SK-N-SH treated with all-trans-retinoic acid at 6 μM for 48 hours (cell line): ENCODE data around the gene APOLD1.
"Not testable (repeated sequence)": the region's sequence is repeated elsewhere in the genome, so short reads cannot be mapped to it uniquely, and the experiment has no call there.

Experiments used
- ATAC-seq: fragments of 200-7000 bp; cut with Tn5 transposase; 3 replicates; pipeline ENCODE4 v1.9.1; 2020; ENCODE audit warnings: mild to moderate bottlenecking, moderate library complexity
- BACH2 ChIP-seq: fragments of 250-450 bp; sonication (Bioruptor Pico); IDR thresholded peaks from 2 replicates; pipeline ENCODE4 v1.9.0; 2021; ENCODE audit warnings: mild to moderate bottlenecking, borderline replicate concordance
- CREB5 ChIP-seq: fragments of 250-450 bp; sonication (Bioruptor Pico); IDR thresholded peaks from 2 replicates; pipeline ENCODE4 v1.5.1; 2020; ENCODE audit warnings: low read depth, mild to moderate bottlenecking, moderate library complexity
- CSDC2 ChIP-seq: fragments of 250-450 bp; sonication (Bioruptor Pico); IDR thresholded peaks from 2 replicates; pipeline ENCODE4 v1.5.0; 2020; ENCODE audit warnings: mild to moderate bottlenecking, moderate library complexity
- ESRRG ChIP-seq: fragments of 250-450 bp; sonication (Bioruptor Pico); IDR thresholded peaks from 2 replicates; pipeline ENCODE4 v1.6.1; 2021; ENCODE audit warnings: mild to moderate bottlenecking
- GLIS3 ChIP-seq: fragments of 250-450 bp; sonication (Bioruptor Pico); IDR thresholded peaks from 2 replicates; pipeline ENCODE4 v1.5.0; 2020; ENCODE audit warnings: mild to moderate bottlenecking, moderate library complexity
- ISL1 ChIP-seq: fragments of 250-450 bp; sonication (Bioruptor Pico); IDR thresholded peaks from 2 replicates; pipeline ENCODE4 v2.1.2; 2022; ENCODE audit warnings: mild to moderate bottlenecking, moderate library complexity
- OSR1 ChIP-seq: fragments of 250-450 bp; sonication (Bioruptor Pico); IDR thresholded peaks from 2 replicates; pipeline ENCODE4 v1.8.0; 2022; ENCODE audit warnings: moderate library complexity, mild to moderate bottlenecking, inconsistent platforms
- PPARA ChIP-seq: fragments of 250-450 bp; sonication (Bioruptor Pico); IDR thresholded peaks from 2 replicates; pipeline ENCODE4 v1.5.0; 2020; ENCODE audit warnings: mild to moderate bottlenecking, borderline replicate concordance
- RARB ChIP-seq: fragments of 250-450 bp; sonication (Bioruptor Pico); IDR thresholded peaks from 2 replicates; pipeline ENCODE4 v1.8.0; 2021; ENCODE audit warnings: mild to moderate bottlenecking, moderate library complexity
- SNAI2 ChIP-seq: fragments of 250-450 bp; sonication (Bioruptor Pico); IDR thresholded peaks from 2 replicates; pipeline ENCODE4 v1.5.0; 2020; ENCODE audit warnings: mild to moderate bottlenecking, moderate library complexity
- TCF4 ChIP-seq: fragments of 250-450 bp; sonication (Bioruptor Pico); IDR thresholded peaks from 2 replicates; pipeline ENCODE4 v1.8.0; 2021; ENCODE audit warnings: mild to moderate bottlenecking, moderate library complexity, borderline replicate concordance
- TOX ChIP-seq: fragments of 250-450 bp; sonication (Bioruptor Pico); IDR thresholded peaks from 2 replicates; pipeline ENCODE4 v1.8.0; 2021; ENCODE audit warnings: mild to moderate bottlenecking, moderate library complexity, borderline replicate concordance
- TSHZ2 ChIP-seq: fragments of 250-450 bp; sonication (Bioruptor Pico); IDR thresholded peaks from 2 replicates; pipeline ENCODE4 v1.5.0; 2020; ENCODE audit warnings: mild to moderate bottlenecking, moderate library complexity
- ZFP3 ChIP-seq: fragments of 250-450 bp; sonication (Bioruptor Pico); IDR thresholded peaks from 2 replicates; pipeline ENCODE4 v1.5.0; 2020; ENCODE audit warnings: mild to moderate bottlenecking, moderate library complexity
- ZNF565 ChIP-seq: fragments of 450-650 bp; formaldehyde crosslinking; conservative IDR thresholded peaks from 2 replicates; pipeline ENCODE4 v1.5.0; 2020; ENCODE audit warnings: low read depth, mild to moderate bottlenecking, moderate library complexity
- ZNF70 ChIP-seq: fragments of 450-650 bp; formaldehyde crosslinking; IDR thresholded peaks from 2 replicates; pipeline ENCODE4 v1.5.0; 2020; ENCODE audit warnings: mild to moderate bottlenecking, moderate library complexity
- ZNF8 ChIP-seq: fragments of 450-650 bp; formaldehyde crosslinking; IDR thresholded peaks from 2 replicates; pipeline ENCODE4 v1.5.0; 2020; ENCODE audit warnings: mild to moderate bottlenecking, moderate library complexity
- TF ChIP-seq, protein P1 (sequence below): fragments of 250-450 bp; sonication (Bioruptor Pico); IDR thresholded peaks from 2 replicates; pipeline ENCODE4 v1.8.0; 2020; ENCODE audit warnings: mild to moderate bottlenecking, moderate library complexity, borderline replicate concordance
- TF ChIP-seq, protein P2 (sequence below): fragments of 250-450 bp; sonication (Bioruptor Pico); IDR thresholded peaks from 2 replicates; pipeline ENCODE4 v1.8.0; 2021; ENCODE audit warnings: low read depth, mild to moderate bottlenecking, moderate library complexity, borderline replicate concordance
- TF ChIP-seq, protein P3 (sequence below): fragments of 250-450 bp; sonication (Bioruptor Pico); IDR thresholded peaks from 2 replicates; pipeline ENCODE4 v1.5.1; 2021; ENCODE audit warnings: mild to moderate bottlenecking, moderate library complexity

APOLD1 gene

DNA sequence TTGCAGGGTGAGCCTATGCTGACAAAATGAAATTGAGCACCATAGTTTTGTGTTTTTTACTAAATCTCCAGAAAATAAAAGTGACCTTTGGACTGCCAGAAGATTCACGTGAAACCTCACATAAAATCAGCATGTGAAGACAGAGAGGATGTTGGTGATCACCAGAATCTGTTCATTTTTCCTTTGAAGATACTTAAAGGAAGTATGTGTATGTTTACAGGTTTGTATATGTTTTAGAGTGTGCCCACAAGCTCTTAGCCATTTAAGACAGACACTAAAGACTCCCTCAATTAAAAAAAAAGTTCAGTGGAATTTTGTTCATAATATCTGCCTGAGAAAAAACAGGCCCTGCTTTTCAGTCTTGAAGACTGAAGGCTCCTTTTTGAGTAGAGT, 53.5 kb downstream of the APOLD1 start:
- no peak for TF ChIP-seq CSDC2 (CRISPR knock-in tag)
- no peak for TF ChIP-seq TSHZ2 (CRISPR knock-in tag)
- TF ChIP-seq OSR1 (CRISPR knock-in tag), result no peak
- TF ChIP-seq RARB (CRISPR knock-in tag), result no peak
- TF ChIP-seq ZNF70 (CRISPR knock-in tag), result no peak
- no peak for TF ChIP-seq ESRRG (CRISPR knock-in tag)
- no peak for TF ChIP-seq SNAI2 (CRISPR knock-in tag)
- no peak for TF ChIP-seq PPARA (CRISPR knock-in tag)
- TF ChIP-seq, protein P1, sequence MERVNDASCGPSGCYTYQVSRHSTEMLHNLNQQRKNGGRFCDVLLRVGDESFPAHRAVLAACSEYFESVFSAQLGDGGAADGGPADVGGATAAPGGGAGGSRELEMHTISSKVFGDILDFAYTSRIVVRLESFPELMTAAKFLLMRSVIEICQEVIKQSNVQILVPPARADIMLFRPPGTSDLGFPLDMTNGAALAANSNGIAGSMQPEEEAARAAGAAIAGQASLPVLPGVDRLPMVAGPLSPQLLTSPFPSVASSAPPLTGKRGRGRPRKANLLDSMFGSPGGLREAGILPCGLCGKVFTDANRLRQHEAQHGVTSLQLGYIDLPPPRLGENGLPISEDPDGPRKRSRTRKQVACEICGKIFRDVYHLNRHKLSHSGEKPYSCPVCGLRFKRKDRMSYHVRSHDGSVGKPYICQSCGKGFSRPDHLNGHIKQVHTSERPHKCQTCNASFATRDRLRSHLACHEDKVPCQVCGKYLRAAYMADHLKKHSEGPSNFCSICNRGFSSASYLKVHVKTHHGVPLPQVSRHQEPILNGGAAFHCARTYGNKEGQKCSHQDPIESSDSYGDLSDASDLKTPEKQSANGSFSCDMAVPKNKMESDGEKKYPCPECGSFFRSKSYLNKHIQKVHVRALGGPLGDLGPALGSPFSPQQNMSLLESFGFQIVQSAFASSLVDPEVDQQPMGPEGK (CRISPR knock-in tag), result no peak
- TF ChIP-seq ZNF565 (CRISPR knock-in tag), result no peak
- TF ChIP-seq BACH2 (CRISPR knock-in tag), result no peak
- no peak for TF ChIP-seq TOX (CRISPR knock-in tag)
- TF ChIP-seq CREB5 (CRISPR knock-in tag), result no peak
- TF ChIP-seq, protein P2, sequence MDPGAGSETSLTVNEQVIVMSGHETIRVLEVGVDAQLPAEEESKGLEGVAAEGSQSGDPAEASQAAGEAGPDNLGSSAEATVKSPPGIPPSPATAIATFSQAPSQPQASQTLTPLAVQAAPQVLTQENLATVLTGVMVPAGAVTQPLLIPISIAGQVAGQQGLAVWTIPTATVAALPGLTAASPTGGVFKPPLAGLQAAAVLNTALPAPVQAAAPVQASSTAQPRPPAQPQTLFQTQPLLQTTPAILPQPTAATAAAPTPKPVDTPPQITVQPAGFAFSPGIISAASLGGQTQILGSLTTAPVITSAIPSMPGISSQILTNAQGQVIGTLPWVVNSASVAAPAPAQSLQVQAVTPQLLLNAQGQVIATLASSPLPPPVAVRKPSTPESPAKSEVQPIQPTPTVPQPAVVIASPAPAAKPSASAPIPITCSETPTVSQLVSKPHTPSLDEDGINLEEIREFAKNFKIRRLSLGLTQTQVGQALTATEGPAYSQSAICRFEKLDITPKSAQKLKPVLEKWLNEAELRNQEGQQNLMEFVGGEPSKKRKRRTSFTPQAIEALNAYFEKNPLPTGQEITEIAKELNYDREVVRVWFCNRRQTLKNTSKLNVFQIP (CRISPR knock-in tag), result no peak
- TF ChIP-seq ZNF8 (CRISPR knock-in tag), result no peak
- TF ChIP-seq TCF4 (CRISPR knock-in tag), result no peak
- TF ChIP-seq GLIS3, result no peak
- ATAC-seq, result no peak

DNA sequence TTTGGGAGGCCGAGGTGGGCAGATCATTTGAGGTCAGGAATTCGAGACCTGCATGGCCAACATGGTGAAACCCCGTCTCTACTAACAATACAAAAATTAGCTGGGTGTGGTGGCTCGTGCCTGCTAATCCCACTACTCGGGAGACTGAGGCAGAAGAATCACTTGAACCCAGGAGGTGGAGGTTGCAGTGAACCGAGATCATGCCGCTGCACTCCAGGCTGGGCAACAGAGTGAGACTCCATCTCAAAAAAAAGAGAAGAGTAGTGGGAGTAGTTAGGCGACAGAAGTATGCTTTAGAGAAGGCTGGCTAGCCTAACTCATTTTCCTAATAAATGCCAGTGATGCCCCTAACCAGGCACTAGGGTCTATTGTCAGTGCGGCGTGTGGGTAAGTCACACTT, 54.0 kb downstream of the APOLD1 start:
- not testable (repeated sequence) for ATAC-seq

- TF ChIP-seq ISL1, result peak; percentile 48
- TF ChIP-seq, protein P2 (CRISPR knock-in tag), result no peak
- ATAC-seq, result peak; percentile 83
These were observed 54.6 kb downstream of the APOLD1 start for GRCh38 chr12:12839873-12840579.

DNA sequence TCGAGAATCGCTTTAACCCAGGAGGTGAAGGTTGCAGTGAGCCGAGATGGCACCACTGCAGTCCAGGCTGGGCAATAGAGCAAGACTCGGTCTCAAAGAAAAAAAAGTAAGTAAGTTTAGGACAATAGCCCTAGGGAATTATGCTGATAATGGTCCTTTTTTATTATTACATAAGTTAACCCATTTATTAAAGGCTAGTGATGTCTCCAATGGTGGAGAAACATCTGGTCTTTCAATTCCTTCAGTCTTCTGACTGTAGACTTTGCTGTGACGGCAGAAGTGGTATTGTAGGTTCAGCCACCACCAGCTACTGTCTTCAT, 55.1 kb downstream of the APOLD1 start:
- ATAC-seq, result no peak
- TF ChIP-seq BACH2 (CRISPR knock-in tag) (no peak), ZNF8 (CRISPR knock-in tag) (no peak), ISL1 (no peak), CREB5 (CRISPR knock-in tag) (no peak), ZFP3 (no peak)
- TF ChIP-seq, protein P1 (CRISPR knock-in tag), result no peak
- TF ChIP-seq, protein P3, sequence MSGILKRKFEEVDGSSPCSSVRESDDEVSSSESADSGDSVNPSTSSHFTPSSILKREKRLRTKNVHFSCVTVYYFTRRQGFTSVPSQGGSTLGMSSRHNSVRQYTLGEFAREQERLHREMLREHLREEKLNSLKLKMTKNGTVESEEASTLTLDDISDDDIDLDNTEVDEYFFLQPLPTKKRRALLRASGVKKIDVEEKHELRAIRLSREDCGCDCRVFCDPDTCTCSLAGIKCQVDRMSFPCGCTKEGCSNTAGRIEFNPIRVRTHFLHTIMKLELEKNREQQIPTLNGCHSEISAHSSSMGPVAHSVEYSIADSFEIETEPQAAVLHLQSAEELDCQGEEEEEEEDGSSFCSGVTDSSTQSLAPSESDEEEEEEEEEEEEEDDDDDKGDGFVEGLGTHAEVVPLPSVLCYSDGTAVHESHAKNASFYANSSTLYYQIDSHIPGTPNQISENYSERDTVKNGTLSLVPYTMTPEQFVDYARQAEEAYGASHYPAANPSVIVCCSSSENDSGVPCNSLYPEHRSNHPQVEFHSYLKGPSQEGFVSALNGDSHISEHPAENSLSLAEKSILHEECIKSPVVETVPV (CRISPR knock-in tag), result no peak
